Fibroblast of skin of right quadriceps (primary cell): ENCODE measurements around the gene TSPAN31.

Experiments
- DNase-seq: peaks from one replicate; pipeline ENCODE4 v3.0.0-alpha.2; 2013

Gene TSPAN31

GRCh38 chr12:57722716-57723629, 21.9 kb upstream of the TSPAN31 start:
- DNase-seq: no peak

- no peak for DNase-seq
These were observed 21.2 kb upstream of the TSPAN31 start for GRCh38 chr12:57723630-57723962.

GRCh38 chr12:57724003-57724935, 20.6 kb upstream of the TSPAN31 start:
- no peak for DNase-seq

GRCh38 chr12:57724936-57725740, 19.7 kb upstream of the TSPAN31 start:
- no peak for DNase-seq

- DNase-seq: no peak
These were observed 19.0 kb upstream of the TSPAN31 start for GRCh38 chr12:57725851-57726150.

GRCh38 chr12:57726151-57726883, 18.5 kb upstream of the TSPAN31 start:
- DNase-seq: peak; percentile 85

- no peak for DNase-seq
These were observed 17.7 kb upstream of the TSPAN31 start for GRCh38 chr12:57726884-57727757.

- no peak for DNase-seq
These were observed 17.0 kb upstream of the TSPAN31 start for GRCh38 chr12:57727758-57728395.

GRCh38 chr12:57729321-57729844, 15.5 kb upstream of the TSPAN31 start:
- DNase-seq: no peak

- DNase-seq: no peak
These were observed 14.3 kb upstream of the TSPAN31 start for GRCh38 chr12:57730336-57731067.

- DNase-seq: no peak
These were observed 13.3 kb upstream of the TSPAN31 start for GRCh38 chr12:57731411-57732080.

- no peak for DNase-seq
These were observed 12.6 kb upstream of the TSPAN31 start for GRCh38 chr12:57732270-57732669.

GRCh38 chr12:57732726-57733593, 11.9 kb upstream of the TSPAN31 start:
- DNase-seq: no peak

GRCh38 chr12:57733928-57734327, 10.9 kb upstream of the TSPAN31 start:
- no peak for DNase-seq

- DNase-seq: no peak
These were observed 10.2 kb upstream of the TSPAN31 start for GRCh38 chr12:57734591-57734990.

GRCh38 chr12:57735198-57735855, 9.5 kb upstream of the TSPAN31 start:
- no peak for DNase-seq

GRCh38 chr12:57735952-57736740, 8.7 kb upstream of the TSPAN31 start:
- DNase-seq: peak; percentile 21
